Stimulated activated naive CD4-positive, alpha-beta T cell treated with Interleukin-2 at 50 U/mL for 16 hours (primary cell): ENCODE results near the gene RTN1.

Experiments
- DNase-seq: peaks from one replicate; lab custom pipeline; 2025; lab: John Stamatoyannopoulos, UW

RTN1 gene

GRCh38 chr14:59850458-59850857, 20.1 kb downstream of the RTN1 start:
- no peak for DNase-seq

- DNase-seq: no peak
Observed at GRCh38 chr14:59849411-59850130, 21.0 kb downstream of the RTN1 start.

GRCh38 chr14:59848671-59849070, 21.9 kb downstream of the RTN1 start:
- DNase-seq: no peak

- DNase-seq: no peak
Observed at GRCh38 chr14:59847711-59848110, 22.9 kb downstream of the RTN1 start.

- no peak for DNase-seq
Observed at GRCh38 chr14:59846595-59846994, 24.0 kb downstream of the RTN1 start.

GRCh38 chr14:59845245-59845644, 25.3 kb downstream of the RTN1 start:
- DNase-seq: no peak

GRCh38 chr14:59844186-59844812, 26.3 kb downstream of the RTN1 start:
- no peak for DNase-seq

GRCh38 chr14:59836116-59836515, 34.5 kb downstream of the RTN1 start:
- no peak for DNase-seq

- DNase-seq: no peak
Observed at GRCh38 chr14:59832653-59833294, 37.8 kb downstream of the RTN1 start.

GRCh38 chr14:59831121-59831730, 39.4 kb downstream of the RTN1 start:
- DNase-seq: no peak

GRCh38 chr14:59830338-59830734, 40.2 kb downstream of the RTN1 start:
- DNase-seq: no peak

GRCh38 chr14:59829469-59830337, 40.9 kb downstream of the RTN1 start:
- DNase-seq: no peak

- no peak for DNase-seq
Observed at GRCh38 chr14:59828276-59828675, 42.3 kb downstream of the RTN1 start.

- DNase-seq: no peak
Observed at GRCh38 chr14:59827401-59827800, 43.2 kb downstream of the RTN1 start.

- DNase-seq: no peak
Observed at GRCh38 chr14:59826150-59826549, 44.4 kb downstream of the RTN1 start.

- no peak for DNase-seq
Observed at GRCh38 chr14:59823179-59823578, 47.4 kb downstream of the RTN1 start.

- DNase-seq: no peak
Observed at GRCh38 chr14:59819446-59820088, 51.0 kb downstream of the RTN1 start.

- no peak for DNase-seq
Observed at GRCh38 chr14:59816941-59817340, 53.6 kb downstream of the RTN1 start.

GRCh38 chr14:59814988-59815387, 55.6 kb downstream of the RTN1 start:
- DNase-seq: no peak

GRCh38 chr14:59811815-59812214, 58.8 kb downstream of the RTN1 start:
- no peak for DNase-seq

GRCh38 chr14:59811073-59811472, 59.5 kb downstream of the RTN1 start:
- no peak for DNase-seq
